PC-3 (cell line): Measurements from ENCODE around the gene MAJIN.

Experiments used
- EZH2 ChIP-seq: fragments of 300-600 bp; sonication (generic); IDR thresholded peaks from one replicate; pipeline ENCODE4 v1.6.1; 2017; ENCODE audit warnings: antibody characterized with exemption, mild to moderate bottlenecking, low read length; ENCODE audit not compliant: unreplicated experiment
- TF ChIP-seq, protein P1 (sequence below): fragments of 300-600 bp; sonication (generic); conservative IDR thresholded peaks from 2 replicates; pipeline ENCODE4 v1.5.1; 2017; ENCODE audit warnings: antibody characterized with exemption, low read depth, mild to moderate bottlenecking, low read length

- no peak for TF ChIP-seq EZH2
- TF ChIP-seq, protein P1, sequence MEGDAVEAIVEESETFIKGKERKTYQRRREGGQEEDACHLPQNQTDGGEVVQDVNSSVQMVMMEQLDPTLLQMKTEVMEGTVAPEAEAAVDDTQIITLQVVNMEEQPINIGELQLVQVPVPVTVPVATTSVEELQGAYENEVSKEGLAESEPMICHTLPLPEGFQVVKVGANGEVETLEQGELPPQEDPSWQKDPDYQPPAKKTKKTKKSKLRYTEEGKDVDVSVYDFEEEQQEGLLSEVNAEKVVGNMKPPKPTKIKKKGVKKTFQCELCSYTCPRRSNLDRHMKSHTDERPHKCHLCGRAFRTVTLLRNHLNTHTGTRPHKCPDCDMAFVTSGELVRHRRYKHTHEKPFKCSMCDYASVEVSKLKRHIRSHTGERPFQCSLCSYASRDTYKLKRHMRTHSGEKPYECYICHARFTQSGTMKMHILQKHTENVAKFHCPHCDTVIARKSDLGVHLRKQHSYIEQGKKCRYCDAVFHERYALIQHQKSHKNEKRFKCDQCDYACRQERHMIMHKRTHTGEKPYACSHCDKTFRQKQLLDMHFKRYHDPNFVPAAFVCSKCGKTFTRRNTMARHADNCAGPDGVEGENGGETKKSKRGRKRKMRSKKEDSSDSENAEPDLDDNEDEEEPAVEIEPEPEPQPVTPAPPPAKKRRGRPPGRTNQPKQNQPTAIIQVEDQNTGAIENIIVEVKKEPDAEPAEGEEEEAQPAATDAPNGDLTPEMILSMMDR = no peak
Observed at GRCh38 chr11:64933213-64933934, 38.5 kb downstream of the MAJIN start.
